T-helper 2 cell (primary cell): ENCODE results near the gene TRIAP1.
"Not testable (repeated sequence)": the region's sequence is repeated elsewhere in the genome, so short reads cannot be mapped to it uniquely, and the experiment has no call there.

Experiments
- DNase-seq, 5 experiments: peaks; one replicate each; pipeline versions ENCODE4 v3.0.0 to v3.0.0-alpha.2; 2012 to 2022
- total RNA-seq, 2 donors: gene quantifications; one replicate each; lab custom pipeline; 2026; lab: John Stamatoyannopoulos, UW

TRIAP1 gene
- total RNA-seq = 18.4 to 18.5 reads per million in 2 donors

GRCh38 chr12:120445911-120446843 is at the start of gene TRIAP1, which contains the start of gene GATC:
Gene TRIAP1, minus strand, starts transcription at chr12:120446384. Its CDS starts 12 bp downstream, at chr12:120446372.
Gene GATC, plus strand, starts transcription at chr12:120446444. Its CDS starts 37 bp downstream, at chr12:120446481.
- DNase-seq = peak; percentile 69 to 90 (median 83)

GRCh38 chr12:120495186-120495730 is 49.1 kb upstream of the TRIAP1 start:
- peak in 1 of 5 experiments; percentile 0 for DNase-seq

- DNase-seq = no peak
Measured at GRCh38 chr12:120490833-120491512, 44.8 kb upstream of the TRIAP1 start.

- DNase-seq = no peak
Measured at GRCh38 chr12:120490325-120490724, 44.1 kb upstream of the TRIAP1 start.

GRCh38 chr12:120489018-120489417 is 42.8 kb upstream of the TRIAP1 start:
- no peak for DNase-seq

GRCh38 chr12:120488057-120488640 is 42.0 kb upstream of the TRIAP1 start:
- DNase-seq = no peak

- not testable (repeated sequence) for DNase-seq
Measured at GRCh38 chr12:120487552-120487951, 41.4 kb upstream of the TRIAP1 start.

GRCh38 chr12:120485961-120486881 is 40.0 kb upstream of the TRIAP1 start:
- DNase-seq = no peak

GRCh38 chr12:120483621-120484020 is 37.4 kb upstream of the TRIAP1 start:
- no peak for DNase-seq

- peak in 2 of 5 experiments; percentile 58 to 76 for DNase-seq
Measured at GRCh38 chr12:120481022-120481767, 35.0 kb upstream of the TRIAP1 start.

GRCh38 chr12:120480211-120480610 is 34.0 kb upstream of the TRIAP1 start:
- DNase-seq = peak in 1 of 5 experiments; percentile 57

GRCh38 chr12:120479458-120479857 is 33.3 kb upstream of the TRIAP1 start:
- peak in 1 of 5 experiments; percentile 22 for DNase-seq

- DNase-seq = no peak
Measured at GRCh38 chr12:120475643-120476042, 29.5 kb upstream of the TRIAP1 start.

GRCh38 chr12:120474616-120474960 is 28.4 kb upstream of the TRIAP1 start:
- no peak for DNase-seq

- DNase-seq = no peak
Measured at GRCh38 chr12:120473807-120474615, 27.8 kb upstream of the TRIAP1 start.

- no peak for DNase-seq
Measured at GRCh38 chr12:120472521-120472920, 26.3 kb upstream of the TRIAP1 start.

GRCh38 chr12:120470150-120470784 is 24.1 kb upstream of the TRIAP1 start:
- peak in 1 of 5 experiments; percentile 49 for DNase-seq

GRCh38 chr12:120469450-120470149 is 23.4 kb upstream of the TRIAP1 start, which contains the start of gene SRSF9:
Gene SRSF9, minus strand, starts transcription at chr12:120469748. Its CDS starts 139 bp downstream, at chr12:120469609.
- DNase-seq = peak; percentile 96 to 98 (median 97)
